SIG-M5 treated with dmso at 0.1 percent for 504 hours (cell line): Measurements from ENCODE around the gene HAPLN1.

ENCODE experiments used
- DNase-seq: peaks from one replicate; lab custom pipeline; 2025; ENCODE audit not compliant: unreplicated experiment; lab: John Stamatoyannopoulos, UW

The HAPLN1 gene

DNA sequence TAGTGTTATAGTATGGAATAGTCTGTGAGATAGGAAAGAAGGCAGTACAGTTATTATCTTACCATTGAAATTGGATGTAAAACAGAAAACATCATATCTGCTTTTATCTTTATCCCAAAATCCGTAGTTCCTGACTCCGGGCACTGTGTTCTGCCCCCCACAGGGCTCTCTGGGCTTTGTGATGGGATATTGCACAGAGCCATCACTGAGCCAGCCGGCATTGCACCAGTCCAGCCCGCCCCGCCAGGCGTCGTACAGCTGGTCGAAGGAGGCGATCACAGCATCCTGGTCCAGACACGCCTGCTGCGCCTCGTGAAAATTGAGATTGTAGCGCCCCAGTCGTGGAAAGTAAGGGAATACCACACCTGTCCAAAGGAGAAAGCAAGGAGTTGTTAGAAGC lies 76.4 kb downstream of the HAPLN1 start:
- no peak for DNase-seq

DNA sequence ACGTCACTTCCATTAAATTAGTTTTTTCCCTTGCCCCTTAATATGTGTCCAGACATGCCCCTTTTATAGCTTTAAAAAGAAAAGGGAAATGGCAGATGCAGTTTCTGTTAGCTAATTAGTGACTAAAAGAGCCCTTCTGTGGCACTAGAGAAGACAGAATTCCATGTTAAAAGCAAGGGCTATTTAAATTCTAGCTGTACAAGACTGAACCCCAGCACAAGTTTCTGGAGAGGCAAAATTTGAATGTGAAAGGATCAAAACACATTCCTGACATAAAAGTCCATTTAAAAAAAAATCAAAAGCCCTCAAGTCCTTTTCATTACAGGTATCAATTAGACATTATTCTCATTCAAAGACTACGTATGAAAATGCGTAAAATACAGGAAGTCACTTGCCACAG lies 78.7 kb downstream of the HAPLN1 start:
- no peak for DNase-seq

DNA sequence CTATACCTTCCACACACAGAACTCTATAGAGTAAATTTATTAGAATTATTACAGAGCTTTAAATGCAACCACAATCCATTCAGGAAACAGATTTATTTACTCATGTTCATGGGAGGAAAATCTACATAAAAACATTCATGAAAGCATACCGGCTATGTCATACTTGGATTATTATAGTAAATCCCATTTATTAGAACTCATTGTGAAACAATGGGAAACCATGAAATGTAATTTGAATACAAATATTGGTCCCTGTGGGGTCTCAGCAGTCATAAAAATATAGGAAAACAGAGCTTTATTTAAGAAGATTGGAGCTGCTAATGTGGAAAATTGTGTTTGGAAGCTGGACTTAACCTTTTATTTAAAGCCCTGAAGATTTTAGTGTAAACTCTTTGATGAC lies 80.7 kb downstream of the HAPLN1 start:
- DNase-seq = no peak

DNA sequence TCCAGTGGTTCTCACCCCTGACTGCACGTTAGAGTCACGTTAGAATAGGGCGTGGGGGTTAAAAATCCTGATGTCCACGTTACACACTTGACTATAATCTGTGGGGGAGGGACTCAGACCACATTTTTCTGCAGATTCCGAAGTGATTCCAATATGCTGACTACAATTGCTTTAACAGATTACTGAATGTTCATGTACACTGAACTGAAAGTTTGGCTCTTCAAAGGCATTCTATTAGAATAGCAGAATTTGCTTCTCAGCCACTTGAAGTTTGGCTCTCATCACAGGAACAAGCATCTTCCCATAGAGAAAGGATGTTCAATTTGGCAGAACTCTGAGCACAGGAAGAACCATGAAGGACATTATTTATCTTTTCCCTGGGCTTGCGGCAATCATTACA lies 84.5 kb downstream of the HAPLN1 start:
- DNase-seq = no peak

DNA sequence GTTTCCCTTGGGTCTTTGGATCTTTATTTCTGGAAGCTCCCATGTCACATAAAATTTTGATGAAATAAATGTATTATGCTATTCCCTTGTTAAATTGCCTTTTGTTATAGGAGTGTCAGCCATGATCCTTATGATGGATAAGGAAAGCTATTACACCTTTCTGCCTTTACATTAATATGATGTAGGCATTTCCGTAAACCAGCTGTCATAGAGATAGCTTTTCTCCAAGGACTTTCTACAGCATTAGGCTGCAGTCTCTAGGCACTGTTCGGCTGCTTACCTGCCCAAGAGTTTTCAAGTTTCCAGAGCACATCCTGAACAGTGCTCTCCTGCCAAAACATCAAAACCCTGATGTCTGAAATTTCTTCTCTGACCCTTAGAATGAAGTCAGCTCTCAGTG lies 87.4 kb downstream of the HAPLN1 start:
- DNase-seq = no peak

DNA sequence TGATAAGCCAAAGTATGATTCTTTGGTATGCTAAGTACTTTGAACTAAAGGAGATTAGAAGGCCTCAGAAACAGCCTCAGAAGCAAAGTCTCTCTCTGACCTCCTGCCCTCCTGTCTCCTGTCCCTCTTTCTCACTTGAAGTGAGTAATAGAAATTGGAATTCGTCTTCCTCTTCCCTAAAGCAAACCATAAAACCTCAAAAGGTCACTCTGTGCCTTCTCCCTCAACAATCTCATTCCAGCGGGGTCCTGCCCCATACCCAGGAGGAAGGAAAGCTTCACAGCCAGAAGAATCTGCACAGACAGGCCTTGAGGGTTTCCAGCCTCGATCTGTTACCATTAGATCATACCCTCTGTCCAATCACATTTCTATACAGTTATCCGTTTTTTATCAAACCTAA lies 87.8 kb downstream of the HAPLN1 start:
- no peak for DNase-seq

DNA sequence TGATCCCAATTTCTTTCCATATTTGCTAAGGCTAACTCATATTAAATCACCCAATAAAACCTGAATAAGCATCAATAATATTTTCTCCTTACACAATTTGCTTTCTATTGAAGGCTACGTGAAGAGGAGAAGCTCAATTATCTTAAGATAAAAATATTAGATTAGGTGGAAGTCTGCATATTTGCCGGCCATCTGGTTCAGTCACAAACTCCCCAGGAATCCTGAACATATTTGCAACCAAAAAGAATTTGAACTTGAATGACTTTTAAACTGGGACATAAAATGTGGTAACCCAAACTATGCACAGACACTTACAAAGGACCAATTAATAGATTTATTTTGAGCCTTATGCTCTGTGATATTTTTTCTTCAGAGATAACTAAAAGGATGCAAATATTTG lies 92.3 kb downstream of the HAPLN1 start:
- no peak for DNase-seq

DNA sequence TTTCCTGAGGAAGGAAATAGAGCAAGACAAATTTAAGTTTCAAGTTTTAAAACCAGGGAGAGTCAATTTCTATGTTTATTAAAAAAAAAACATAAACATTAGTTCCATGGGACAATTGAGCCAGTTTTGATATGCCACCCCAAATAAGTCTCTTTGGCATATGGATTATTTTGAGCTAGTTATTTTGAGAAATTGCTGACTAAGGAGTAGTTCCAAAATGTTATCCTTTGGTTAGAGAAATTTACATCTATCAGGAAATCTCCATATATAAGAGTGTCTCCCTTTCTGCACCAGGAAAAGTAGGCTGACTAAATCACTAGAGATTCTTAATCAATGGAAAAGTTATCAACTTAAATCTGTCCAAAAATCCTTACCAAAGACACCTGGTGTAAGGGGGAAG lies 105.8 kb downstream of the HAPLN1 start:
- no peak for DNase-seq

DNA sequence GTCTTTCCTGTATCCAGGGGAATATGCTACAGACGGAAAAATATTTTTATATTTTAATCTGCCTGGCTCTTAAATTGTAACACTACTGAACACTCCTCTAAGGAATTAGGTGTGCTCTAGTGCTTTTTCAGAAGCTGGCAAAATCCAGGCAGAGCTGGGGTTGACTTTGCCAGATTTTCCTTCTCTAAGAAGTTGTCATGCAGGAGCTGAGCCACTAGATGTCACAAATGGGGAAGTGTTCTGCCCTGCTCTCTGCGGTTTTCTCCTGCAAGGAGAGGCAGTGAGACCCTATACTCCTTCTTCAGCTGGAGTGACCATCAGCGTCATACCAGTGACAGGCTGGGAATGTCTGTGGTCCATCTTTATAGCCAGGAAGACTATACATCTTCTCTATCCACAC lies 112.5 kb downstream of the HAPLN1 start:
- DNase-seq = peak; percentile 72

DNA sequence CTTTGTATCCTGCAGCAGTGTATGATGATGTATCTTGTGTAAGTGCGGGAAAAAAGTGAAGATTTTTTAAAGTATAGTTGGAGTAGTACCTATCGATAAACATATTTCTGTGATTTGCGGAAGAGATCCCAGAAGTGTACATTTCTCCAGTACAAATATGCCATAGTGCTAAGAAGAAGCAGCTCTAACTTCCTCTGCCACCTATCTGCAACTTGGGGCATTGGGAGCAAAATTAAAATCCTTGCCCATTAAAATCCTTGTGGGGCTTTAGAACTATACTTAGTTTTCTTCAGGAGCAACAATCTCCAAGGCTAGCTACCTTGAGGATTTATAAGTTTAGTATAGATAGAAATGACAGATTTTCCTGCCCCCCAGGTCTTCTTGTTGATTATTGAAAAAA lies 125.4 kb downstream of the HAPLN1 start:
- DNase-seq = peak; percentile 8

DNA sequence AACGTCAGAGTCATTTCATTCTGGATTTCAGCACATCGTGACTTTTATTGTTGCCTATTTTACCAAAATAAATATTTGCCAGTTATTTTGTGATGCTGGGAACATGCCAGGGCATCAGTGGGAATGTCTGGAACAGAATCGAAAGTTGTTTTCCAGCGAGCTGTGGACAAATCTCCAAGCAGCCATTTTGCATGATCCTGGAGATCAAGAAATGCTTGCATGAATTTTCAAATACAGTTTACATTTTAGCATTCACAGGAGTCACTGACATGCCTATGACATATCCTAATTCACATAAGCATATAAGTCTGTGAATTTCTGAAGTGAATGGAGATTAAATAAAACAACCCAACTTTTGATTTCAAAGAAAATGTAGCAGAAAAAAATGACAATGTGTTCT lies 129.7 kb downstream of the HAPLN1 start:
- DNase-seq = no peak

DNA sequence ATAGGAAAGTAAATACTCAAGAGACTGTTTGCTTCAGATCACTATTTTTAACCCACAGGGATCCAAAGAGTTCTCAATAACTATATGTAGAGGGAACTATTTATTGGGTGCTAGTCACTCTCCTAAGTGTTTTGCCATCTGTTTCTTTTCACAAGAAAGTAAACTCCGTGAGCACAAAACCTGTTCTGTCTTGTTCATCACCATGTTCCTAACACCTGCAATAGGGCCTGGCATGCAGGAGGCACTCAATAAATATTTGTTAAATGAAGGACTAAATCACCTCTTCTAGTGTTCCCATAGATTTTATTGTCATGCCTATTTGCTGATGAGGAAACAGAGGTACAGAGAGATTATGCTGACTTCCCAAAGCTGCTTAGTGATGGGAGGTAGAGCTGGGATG lies 130.9 kb downstream of the HAPLN1 start:
- no peak for DNase-seq
